MCF 10A (cell line): ENCODE results near the gene GRID1. TPM values are rescaled to one million over a fixed set of nuclear protein-coding genes. Genes with fewer than 3 reads are reported as not detected.

Experiments used
- BruUV-seq: library from RNA; stranded (reverse); fragments of 400-500 nt; replicated peaks from 2 replicates; lab custom pipeline; 2021; lab: Mats Ljungman, UMichigan
- CTCF ChIA-PET: fragments of 300-600 bp; sonication (Branson Sonifier 250); formaldehyde crosslinking; extraction: SDS; loops from one replicate; lab custom pipeline; 2021; ENCODE audit warnings: antibody characterized with exemption, inconsistent platforms; lab: Yijun Ruan, JAX
- POLR2A ChIA-PET: fragments of 300-600, 350-650 bp; sonication (Branson Sonifier 250); formaldehyde crosslinking; extraction: SDS; loops from one replicate; lab custom pipeline; 2020; ENCODE audit warnings: antibody characterized with exemption, inconsistent platforms; lab: Yijun Ruan, JAX
- DNase-seq: peaks from one replicate; pipeline ENCODE4 v3.0.0-alpha.2; 2018; ENCODE audit not compliant: unreplicated experiment
- H3K27ac Mint-ChIP-seq: one replicate; pipeline ENCODE4 v1.8.0; 2022; ENCODE audit warnings: mild to moderate bottlenecking, low read depth, mixed read lengths; ENCODE audit not compliant: unreplicated experiment
- H3K27me3 Mint-ChIP-seq: one replicate; pipeline ENCODE4 v1.8.0; 2022; ENCODE audit warnings: mixed read lengths; ENCODE audit not compliant: insufficient read depth, unreplicated experiment
- H3K36me3 Mint-ChIP-seq: one replicate; pipeline ENCODE4 v1.8.0; 2022; ENCODE audit warnings: mild to moderate bottlenecking, moderate library complexity, mixed read lengths; ENCODE audit not compliant: insufficient read depth, unreplicated experiment
- H3K4me1 Mint-ChIP-seq: one replicate; pipeline ENCODE4 v1.8.0; 2022; ENCODE audit warnings: mixed read lengths; ENCODE audit not compliant: insufficient read depth, unreplicated experiment
- H3K4me3 Mint-ChIP-seq: one replicate; pipeline ENCODE4 v1.8.0; 2022; ENCODE audit warnings: mild to moderate bottlenecking, moderate library complexity, mixed read lengths; ENCODE audit not compliant: unreplicated experiment
- H3K9me3 Mint-ChIP-seq: one replicate; pipeline ENCODE4 v1.8.0; 2022; ENCODE audit warnings: mixed read lengths; ENCODE audit not compliant: unreplicated experiment
- intact Hi-C: fragments of 100-400 bp; cut with micrococcal nuclease; formaldehyde crosslinking; loops from 2 replicates; pipeline ENCODE4 v1.14.1; 2022
- total RNA-seq: library from RNA; stranded (reverse); gene quantifications from 2 replicates; pipeline ENCODE4 v1.2.3, GENCODE V29; 2022
- TF ChIP-seq, protein P1 (sequence below): fragments of 200-600 bp; IDR thresholded peaks from one replicate; pipeline ENCODE4 v1.8.0; 2022; ENCODE audit warnings: antibody characterized with exemption, mild to moderate bottlenecking; ENCODE audit not compliant: unreplicated experiment

Gene GRID1
- total RNA-seq, 1 experiment from 2014 or later, result not detected

GRCh38 chr10:86060386-86061277 is 306.0 kb downstream of the GRID1 start:
- no peaks in the 10 kb centered on the region for H3K4me1 Mint-ChIP-seq
- H3K27ac Mint-ChIP-seq, result no peak overlapping the region

GRCh38 chr10:86059892-86060291 is 306.7 kb downstream of the GRID1 start:
- H3K27me3 Mint-ChIP-seq, result no peaks in the 10 kb centered on the region
- H3K27ac Mint-ChIP-seq, result no peak overlapping the region
- no TSS peak for BruUV-seq
- H3K36me3 Mint-ChIP-seq, result no peaks in the 10 kb centered on the region
- H3K9me3 Mint-ChIP-seq, result peaks cover 22% of the 10 kb centered on the region
- ChIA-PET POLR2A (no interaction called here), CTCF (no interaction called here)
- DNase-seq, result no peak
- no peaks in the 10 kb centered on the region for H3K4me1 Mint-ChIP-seq
- intact Hi-C loops, result no loop called here
- H3K4me3 Mint-ChIP-seq, result no peak overlapping the region
- TF ChIP-seq, protein P1, sequence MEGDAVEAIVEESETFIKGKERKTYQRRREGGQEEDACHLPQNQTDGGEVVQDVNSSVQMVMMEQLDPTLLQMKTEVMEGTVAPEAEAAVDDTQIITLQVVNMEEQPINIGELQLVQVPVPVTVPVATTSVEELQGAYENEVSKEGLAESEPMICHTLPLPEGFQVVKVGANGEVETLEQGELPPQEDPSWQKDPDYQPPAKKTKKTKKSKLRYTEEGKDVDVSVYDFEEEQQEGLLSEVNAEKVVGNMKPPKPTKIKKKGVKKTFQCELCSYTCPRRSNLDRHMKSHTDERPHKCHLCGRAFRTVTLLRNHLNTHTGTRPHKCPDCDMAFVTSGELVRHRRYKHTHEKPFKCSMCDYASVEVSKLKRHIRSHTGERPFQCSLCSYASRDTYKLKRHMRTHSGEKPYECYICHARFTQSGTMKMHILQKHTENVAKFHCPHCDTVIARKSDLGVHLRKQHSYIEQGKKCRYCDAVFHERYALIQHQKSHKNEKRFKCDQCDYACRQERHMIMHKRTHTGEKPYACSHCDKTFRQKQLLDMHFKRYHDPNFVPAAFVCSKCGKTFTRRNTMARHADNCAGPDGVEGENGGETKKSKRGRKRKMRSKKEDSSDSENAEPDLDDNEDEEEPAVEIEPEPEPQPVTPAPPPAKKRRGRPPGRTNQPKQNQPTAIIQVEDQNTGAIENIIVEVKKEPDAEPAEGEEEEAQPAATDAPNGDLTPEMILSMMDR, result no peak

More at GRCh38 chr10:86060386-86061277, 306.0 kb downstream of the GRID1 start:
- BruUV-seq, result no TSS peak
- ChIA-PET CTCF (no interaction called here), POLR2A (no interaction called here)
- no peaks in the 10 kb centered on the region for H3K27me3 Mint-ChIP-seq
- H3K9me3 Mint-ChIP-seq, result peaks cover 24% of the 10 kb centered on the region
- no peaks in the 10 kb centered on the region for H3K36me3 Mint-ChIP-seq
- no peak overlapping the region for H3K4me3 Mint-ChIP-seq
- intact Hi-C loops, result no loop called here
- DNase-seq, result no peak
- TF ChIP-seq, protein P1, result no peak

- TF ChIP-seq, protein P1, result no peak
- Mint-ChIP-seq H3K27me3 (no peaks in the 10 kb centered on the region), H3K4me1 (no peaks in the 10 kb centered on the region), H3K9me3 (peaks cover 22% of the 10 kb centered on the region), H3K27ac (no peak overlapping the region), H3K36me3 (no peaks in the 10 kb centered on the region), H3K4me3 (no peak overlapping the region)
- DNase-seq, result no peak
- intact Hi-C loops, result no loop called here
- BruUV-seq, result no TSS peak
- CTCF ChIA-PET, result no interaction called here
- POLR2A ChIA-PET, result no interaction called here
Measured at GRCh38 chr10:86058964-86059363, 307.6 kb downstream of the GRID1 start.

DNA sequence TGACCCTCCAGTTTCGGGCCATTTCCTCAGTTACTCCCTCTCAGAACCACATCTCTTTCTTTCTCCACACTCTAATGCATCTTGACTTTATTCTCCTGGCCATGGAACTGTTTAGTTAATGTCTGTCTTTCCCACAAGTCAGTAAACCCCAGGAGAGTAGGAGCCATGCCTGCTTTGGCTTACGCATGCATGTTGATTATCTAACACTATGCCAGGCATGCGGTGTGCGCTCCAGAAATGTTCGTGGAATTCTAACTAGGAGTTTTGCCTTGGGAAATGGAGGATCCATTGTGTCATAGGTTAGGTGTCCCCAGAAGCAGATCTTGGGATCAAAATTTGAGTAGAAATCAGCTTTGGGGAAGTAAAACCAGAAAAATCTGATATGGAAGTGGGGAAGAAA is 308.9 kb downstream of the GRID1 start:
- H3K4me1 Mint-ChIP-seq, result no peaks in the 10 kb centered on the region
- BruUV-seq, result no TSS peak
- DNase-seq, result no peak
- ChIA-PET CTCF (interaction anchor here (0.6 kb wide), 1 partner anchor 547 kb away, joined by 4 read pairs; no protein-coding TSS in a partner anchor), POLR2A (no interaction called here)
- intact Hi-C loops, result no loop called here
- no peak overlapping the region for H3K4me3 Mint-ChIP-seq
- no peaks in the 10 kb centered on the region for H3K27me3 Mint-ChIP-seq
- TF ChIP-seq, protein P1, result no peak
- H3K27ac Mint-ChIP-seq, result no peak overlapping the region
- no peaks in the 10 kb centered on the region for H3K36me3 Mint-ChIP-seq
- H3K9me3 Mint-ChIP-seq, result peaks cover 22% of the 10 kb centered on the region
